Activated T-helper 17 cell treated with anti-CD3 and anti-CD28 coated beads, Interleukin-2, amount 50 U/mL, for 72 hours (primary cell): Measurements from ENCODE around the gene NRG3. TPM values are rescaled to one million over a fixed set of nuclear protein-coding genes. Genes with fewer than 3 reads are reported as not detected.

ENCODE experiments used
- ATAC-seq: fragments of 150-1000 bp; cut with Tn5 transposase; replicated peaks from 2 replicates; pipeline ENCODE4 v1.10.0; 2021; ENCODE audit warnings: mild to moderate bottlenecking, moderate library complexity
- H3K27ac Mint-ChIP-seq: one replicate; pipeline ENCODE4 v1.8.0; 2022; ENCODE audit warnings: mixed read lengths
- H3K27me3 Mint-ChIP-seq: one replicate; pipeline ENCODE4 v1.8.0; 2022; ENCODE audit warnings: mixed read lengths
- H3K36me3 Mint-ChIP-seq: one replicate; pipeline ENCODE4 v1.8.0; 2022; ENCODE audit warnings: low read depth, mild to moderate bottlenecking, mixed read lengths
- H3K4me1 Mint-ChIP-seq: one replicate; pipeline ENCODE4 v1.8.0; 2022; ENCODE audit warnings: mixed read lengths
- H3K4me3 Mint-ChIP-seq: one replicate; pipeline ENCODE4 v1.8.0; 2022; ENCODE audit warnings: mild to moderate bottlenecking, mixed read lengths
- H3K9me3 Mint-ChIP-seq: one replicate; pipeline ENCODE4 v1.8.0; 2022; ENCODE audit warnings: mixed read lengths
- total RNA-seq, 2 donors: library from RNA; stranded (reverse); gene quantifications; one replicate each; pipeline ENCODE4 v1.2.3, GENCODE V29; 2022

NRG3 gene
- total RNA-seq, 2 donors from 2014 or later: not detected

- no peaks in the 10 kb centered on the region for H3K4me1 Mint-ChIP-seq
- H3K27me3 Mint-ChIP-seq: no peaks in the 10 kb centered on the region
Measured at GRCh38 chr10:82498976-82499375, 624.0 kb downstream of the NRG3 start.

GRCh38 chr10:82505009-82505408 lies 630.0 kb downstream of the NRG3 start:
- Mint-ChIP-seq H3K36me3 (no peaks in the 10 kb centered on the region), H3K27me3 (no peaks in the 10 kb centered on the region), H3K4me3 (no peak overlapping the region), H3K4me1 (no peaks in the 10 kb centered on the region), H3K9me3 (peaks cover 18% of the 10 kb centered on the region), H3K27ac (no peak overlapping the region)
- no peak for ATAC-seq

More at GRCh38 chr10:82498976-82499375, 624.0 kb downstream of the NRG3 start:
- no peak for ATAC-seq
- no peaks in the 10 kb centered on the region for H3K36me3 Mint-ChIP-seq
- no peak overlapping the region for H3K27ac Mint-ChIP-seq
- no peak overlapping the region for H3K4me3 Mint-ChIP-seq
- H3K9me3 Mint-ChIP-seq: peaks cover 30% of the 10 kb centered on the region

- no peak overlapping the region for H3K4me3 Mint-ChIP-seq
Measured at GRCh38 chr10:82506680-82507376, 631.8 kb downstream of the NRG3 start.

GRCh38 chr10:82515256-82515655 lies 640.3 kb downstream of the NRG3 start:
- Mint-ChIP-seq H3K4me3 (no peak overlapping the region), H3K9me3 (peaks cover 10% of the 10 kb centered on the region), H3K4me1 (no peaks in the 10 kb centered on the region), H3K27ac (no peak overlapping the region), H3K36me3 (no peaks in the 10 kb centered on the region), H3K27me3 (no peaks in the 10 kb centered on the region)
- no peak for ATAC-seq

More at GRCh38 chr10:82506680-82507376, 631.8 kb downstream of the NRG3 start:
- no peaks in the 10 kb centered on the region for H3K36me3 Mint-ChIP-seq
- H3K27ac Mint-ChIP-seq: no peak overlapping the region
- H3K9me3 Mint-ChIP-seq: peaks cover 9% of the 10 kb centered on the region
- no peaks in the 10 kb centered on the region for H3K4me1 Mint-ChIP-seq
- ATAC-seq: no peak
- no peaks in the 10 kb centered on the region for H3K27me3 Mint-ChIP-seq

GRCh38 chr10:82529062-82529461 lies 654.1 kb downstream of the NRG3 start:
- no peak for ATAC-seq
- no peak overlapping the region for H3K27ac Mint-ChIP-seq

GRCh38 chr10:82535457-82535856 lies 660.5 kb downstream of the NRG3 start:
- Mint-ChIP-seq H3K27me3 (no peaks in the 10 kb centered on the region), H3K4me1 (no peaks in the 10 kb centered on the region), H3K4me3 (no peak overlapping the region), H3K36me3 (no peaks in the 10 kb centered on the region), H3K9me3 (peaks cover 4% of the 10 kb centered on the region), H3K27ac (no peak overlapping the region)
- ATAC-seq: no peak

More at GRCh38 chr10:82529062-82529461, 654.1 kb downstream of the NRG3 start:
- Mint-ChIP-seq H3K36me3 (no peaks in the 10 kb centered on the region), H3K4me1 (no peaks in the 10 kb centered on the region), H3K4me3 (no peak overlapping the region), H3K9me3 (no peaks in the 10 kb centered on the region), H3K27me3 (no peaks in the 10 kb centered on the region)

GRCh38 chr10:82536668-82537067 lies 661.7 kb downstream of the NRG3 start:
- Mint-ChIP-seq H3K9me3 (peaks cover 6% of the 10 kb centered on the region), H3K4me3 (no peak overlapping the region), H3K36me3 (no peaks in the 10 kb centered on the region), H3K27me3 (no peaks in the 10 kb centered on the region), H3K4me1 (no peaks in the 10 kb centered on the region), H3K27ac (no peak overlapping the region)
- no peak for ATAC-seq

GRCh38 chr10:82538272-82538671 lies 663.3 kb downstream of the NRG3 start:
- H3K9me3 Mint-ChIP-seq: peaks cover 6% of the 10 kb centered on the region
- no peak for ATAC-seq

GRCh38 chr10:82543631-82544030 lies 668.6 kb downstream of the NRG3 start:
- Mint-ChIP-seq H3K27me3 (no peaks in the 10 kb centered on the region), H3K36me3 (no peaks in the 10 kb centered on the region), H3K9me3 (peaks cover 6% of the 10 kb centered on the region), H3K27ac (no peak overlapping the region), H3K4me1 (no peaks in the 10 kb centered on the region), H3K4me3 (no peak overlapping the region)
- no peak for ATAC-seq

More at GRCh38 chr10:82538272-82538671, 663.3 kb downstream of the NRG3 start:
- Mint-ChIP-seq H3K27ac (no peak overlapping the region), H3K4me1 (no peaks in the 10 kb centered on the region), H3K27me3 (no peaks in the 10 kb centered on the region), H3K36me3 (no peaks in the 10 kb centered on the region), H3K4me3 (no peak overlapping the region)

GRCh38 chr10:82544377-82544776 lies 669.4 kb downstream of the NRG3 start:
- Mint-ChIP-seq H3K27me3 (no peaks in the 10 kb centered on the region), H3K4me3 (no peak overlapping the region), H3K9me3 (peaks cover 6% of the 10 kb centered on the region), H3K4me1 (no peaks in the 10 kb centered on the region), H3K27ac (no peak overlapping the region), H3K36me3 (no peaks in the 10 kb centered on the region)
- ATAC-seq: no peak

GRCh38 chr10:82551506-82551905 lies 676.5 kb downstream of the NRG3 start:
- Mint-ChIP-seq H3K4me1 (no peaks in the 10 kb centered on the region), H3K4me3 (no peak overlapping the region), H3K27ac (no peak overlapping the region), H3K36me3 (no peaks in the 10 kb centered on the region), H3K9me3 (no peaks in the 10 kb centered on the region), H3K27me3 (no peaks in the 10 kb centered on the region)
- ATAC-seq: no peak

GRCh38 chr10:82552267-82552666 lies 677.3 kb downstream of the NRG3 start:
- no peak for ATAC-seq
- Mint-ChIP-seq H3K4me3 (no peak overlapping the region), H3K27me3 (no peaks in the 10 kb centered on the region), H3K27ac (no peak overlapping the region), H3K9me3 (no peaks in the 10 kb centered on the region), H3K4me1 (no peaks in the 10 kb centered on the region), H3K36me3 (no peaks in the 10 kb centered on the region)

- ATAC-seq: no peak
- H3K27me3 Mint-ChIP-seq: no peaks in the 10 kb centered on the region
- no peaks in the 10 kb centered on the region for H3K4me1 Mint-ChIP-seq
- H3K4me3 Mint-ChIP-seq: no peak overlapping the region
- no peaks in the 10 kb centered on the region for H3K36me3 Mint-ChIP-seq
- peaks cover 5% of the 10 kb centered on the region for H3K9me3 Mint-ChIP-seq
- no peak overlapping the region for H3K27ac Mint-ChIP-seq
Measured at GRCh38 chr10:82554381-82554780, 679.4 kb downstream of the NRG3 start.

- Mint-ChIP-seq H3K4me3 (no peak overlapping the region), H3K4me1 (no peaks in the 10 kb centered on the region), H3K36me3 (no peaks in the 10 kb centered on the region), H3K27ac (no peak overlapping the region), H3K9me3 (peaks cover 5% of the 10 kb centered on the region), H3K27me3 (no peaks in the 10 kb centered on the region)
- no peak for ATAC-seq
Measured at GRCh38 chr10:82558014-82558607, 683.1 kb downstream of the NRG3 start.
